Neural progenitor cell (in vitro differentiated cells): Measurements from ENCODE around the gene OSTC. TPM values are rescaled to one million over a fixed set of nuclear protein-coding genes. Genes with fewer than 3 reads are reported as not detected.
A peak's percentile ranks its signal among the peaks of the same experiment; 100 is the strongest.

Experiments
- DNase-seq: peaks from one replicate; pipeline ENCODE4 v3.0.0-alpha.2; 2016; ENCODE audit warnings: low spot score
- H2AFZ ChIP-seq: fragments of 200-600 bp; sonication (generic); replicated peaks from 2 replicates; pipeline ENCODE4 v1.6.1; 2016; ENCODE audit warnings: antibody characterized with exemption
- H3F3A ChIP-seq: fragments of 200-600 bp; sonication (generic); 2 replicates; pipeline ENCODE4 v1.6.1; 2016; ENCODE audit warnings: antibody characterized with exemption, low read depth
- H3K27ac ChIP-seq: fragments of 200-600 bp; sonication (generic); 2 replicates; pipeline ENCODE4 v1.5.1; 2016; ENCODE audit warnings: mild to moderate bottlenecking
- H3K27me3 ChIP-seq: fragments of 200-600 bp; sonication (generic); 2 replicates; pipeline ENCODE4 v1.6.1; 2016; ENCODE audit warnings: mild to moderate bottlenecking, moderate library complexity
- H3K36me3 ChIP-seq: fragments of 200-600 bp; sonication (generic); 2 replicates; pipeline ENCODE4 v1.5.1; 2016
- H3K4me1 ChIP-seq: fragments of 200-600 bp; sonication (generic); 2 replicates; pipeline ENCODE4 v1.6.1; 2016; ENCODE audit warnings: mixed run types
- H3K4me2 ChIP-seq: fragments of 200-600 bp; sonication (generic); 2 replicates; pipeline ENCODE4 v1.6.1; 2016
- H3K4me3 ChIP-seq: fragments of 200-600 bp; sonication (generic); 2 replicates; pipeline ENCODE4 v1.5.1; 2016
- H3K79me2 ChIP-seq: fragments of 200-600 bp; sonication (generic); 2 replicates; pipeline ENCODE4 v1.6.1; 2016; ENCODE audit warnings: low read depth
- H3K9ac ChIP-seq: fragments of 200-600 bp; sonication (generic); 2 replicates; pipeline ENCODE4 v1.6.1; 2016
- H3K9me3 ChIP-seq: fragments of 200-600 bp; sonication (generic); 2 replicates; pipeline ENCODE4 v1.5.1; 2016; ENCODE audit warnings: low read depth
- H4K20me1 ChIP-seq: fragments of 200-600 bp; sonication (generic); 2 replicates; pipeline ENCODE4 v1.6.1; 2016; ENCODE audit warnings: low read depth
- H3K27ac Mint-ChIP-seq: 3 replicates; pipeline ENCODE4 v1.8.0; 2021; ENCODE audit warnings: mixed read lengths
- H3K27me3 Mint-ChIP-seq: 2 replicates; pipeline ENCODE4 v1.8.0; 2022; ENCODE audit warnings: low read depth, mild to moderate bottlenecking, inconsistent platforms, moderate library complexity, mixed read lengths; ENCODE audit not compliant: insufficient read depth
- H3K36me3 Mint-ChIP-seq: 3 replicates; pipeline ENCODE4 v1.8.0; 2021; ENCODE audit warnings: mixed read lengths
- H3K4me1 Mint-ChIP-seq: 3 replicates; pipeline ENCODE4 v1.8.0; 2021; ENCODE audit warnings: mixed read lengths
- H3K4me3 Mint-ChIP-seq: 3 replicates; pipeline ENCODE4 v1.8.0; 2021; ENCODE audit warnings: mild to moderate bottlenecking, moderate library complexity, mixed read lengths
- H3K9me3 Mint-ChIP-seq: 3 replicates; pipeline ENCODE4 v1.8.0; 2020; ENCODE audit warnings: mixed read lengths
- CTCF ChIP-seq: fragments of 200-600 bp; sonication (generic); IDR thresholded peaks from 2 replicates; pipeline ENCODE4 v1.5.1; 2017; ENCODE audit warnings: antibody characterized with exemption, mild to moderate bottlenecking
- EZH2 ChIP-seq: fragments of 200-600 bp; sonication (generic); IDR thresholded peaks from 2 replicates; pipeline ENCODE4 v1.6.1; 2017; ENCODE audit warnings: antibody characterized with exemption, mild to moderate bottlenecking, moderate library complexity
- EZH2phosphoT487 ChIP-seq: fragments of 200-600 bp; sonication (generic); IDR thresholded peaks from 2 replicates; pipeline ENCODE4 v1.6.1; 2017; ENCODE audit warnings: antibody characterized with exemption
- total RNA-seq: library from RNA; depleted of rRNA; stranded (reverse); fragments of >200 nt; gene quantifications from 2 replicates; pipeline ENCODE4 v1.2.3, GENCODE V29; 2015; ENCODE audit warnings: low replicate concordance

Gene OSTC
- total RNA-seq, 1 donor from 2014 or later: 290 TPM

GRCh38 chr4:108646706-108647105, 3.7 kb upstream of the OSTC start:
- no peaks in the 10 kb centered on the region for H4K20me1 ChIP-seq
- no peak overlapping the region for H3K27ac Mint-ChIP-seq
- no peak overlapping the region for H3K4me3 ChIP-seq
- H3K27me3 ChIP-seq: no peaks in the 10 kb centered on the region
- peaks cover 3% of the 10 kb centered on the region for H3K4me1 Mint-ChIP-seq
- no peak overlapping the region for H2AFZ ChIP-seq
- DNase-seq: no peak
- no peaks in the 10 kb centered on the region for H3K27me3 Mint-ChIP-seq
- TF ChIP-seq EZH2 (no peak), EZH2phosphoT487 (no peak), CTCF (no peak)
- no peak overlapping the region for H3K9ac ChIP-seq
- peaks cover 6% of the 10 kb centered on the region for H3K4me1 ChIP-seq
- H3K27ac ChIP-seq: no peak overlapping the region
- H3K79me2 ChIP-seq: peaks cover 13% of the 10 kb centered on the region
- no peak overlapping the region for H3K4me2 ChIP-seq
- no peak overlapping the region for H3K4me3 Mint-ChIP-seq
- H3K36me3 Mint-ChIP-seq: peaks cover under 1% of the 10 kb centered on the region
- H3F3A ChIP-seq: no peaks in the 10 kb centered on the region
- H3K9me3 ChIP-seq: no peaks in the 10 kb centered on the region
- no peaks in the 10 kb centered on the region for H3K9me3 Mint-ChIP-seq
- H3K36me3 ChIP-seq: no peaks in the 10 kb centered on the region

- Histone ChIP-seq H3K9me3 (no peaks in the 10 kb centered on the region), H3K4me2 (peak overlapping the region; percentile 91), H3K36me3 (no peaks in the 10 kb centered on the region), H3K27me3 (no peaks in the 10 kb centered on the region), H3K79me2 (peaks cover 45% of the 10 kb centered on the region), H3K4me3 (peak overlapping the region; percentile 80), H2AFZ (peak overlapping the region; percentile 90), H3K4me1 (peaks cover 6% of the 10 kb centered on the region), H4K20me1 (no peaks in the 10 kb centered on the region), H3K9ac (peak overlapping the region; percentile 90), H3K27ac (no peak overlapping the region), H3F3A (no peaks in the 10 kb centered on the region)
- H3K27me3 Mint-ChIP-seq: no peaks in the 10 kb centered on the region
- H3K27ac Mint-ChIP-seq: peak overlapping the region; percentile 12
- H3K4me3 Mint-ChIP-seq: peak overlapping the region; percentile 94
- no peak for DNase-seq
- H3K4me1 Mint-ChIP-seq: peaks cover 5% of the 10 kb centered on the region
- no peaks in the 10 kb centered on the region for H3K36me3 Mint-ChIP-seq
- no peaks in the 10 kb centered on the region for H3K9me3 Mint-ChIP-seq
- TF ChIP-seq EZH2 (no peak), EZH2phosphoT487 (no peak), CTCF (no peak)
Observed at GRCh38 chr4:108649863-108650211, 562 bp upstream of the OSTC start.

GRCh38 chr4:108651014-108651791, 804 bp downstream of the OSTC start:
- peak overlapping the region; percentile 94 for H3K4me3 Mint-ChIP-seq
- H3K4me1 Mint-ChIP-seq: peaks cover 5% of the 10 kb centered on the region
- Histone ChIP-seq H3K27me3 (no peaks in the 10 kb centered on the region), H3K36me3 (peaks cover 5% of the 10 kb centered on the region), H3K9ac (peak overlapping the region; percentile 90), H4K20me1 (no peaks in the 10 kb centered on the region), H3K27ac (peak overlapping the region; percentile 95), H3K4me2 (peak overlapping the region; percentile 91), H2AFZ (peak overlapping the region; percentile 90), H3K79me2 (peaks cover 57% of the 10 kb centered on the region), H3F3A (no peaks in the 10 kb centered on the region), H3K4me1 (peaks cover 6% of the 10 kb centered on the region), H3K9me3 (no peaks in the 10 kb centered on the region), H3K4me3 (peak overlapping the region; percentile 80)
- peak overlapping the region; percentile 93 for H3K27ac Mint-ChIP-seq
- DNase-seq: peak; percentile 27
- TF ChIP-seq CTCF (no peak), EZH2phosphoT487 (no peak), EZH2 (no peak)
- H3K9me3 Mint-ChIP-seq: no peaks in the 10 kb centered on the region
- no peaks in the 10 kb centered on the region for H3K36me3 Mint-ChIP-seq
- no peaks in the 10 kb centered on the region for H3K27me3 Mint-ChIP-seq
